Smooth muscle cell (in vitro differentiated cells): ENCODE measurements around the gene EHD1. TPM values are rescaled to one million over a fixed set of nuclear protein-coding genes. Genes with fewer than 3 reads are reported as not detected.

ENCODE experiments used
- DNase-seq: peaks from one replicate; lab custom pipeline; 2025; ENCODE audit not compliant: unreplicated experiment; lab: John Stamatoyannopoulos, UW
- H2AFZ ChIP-seq: fragments of 200-600 bp; sonication (generic); 2 replicates; pipeline ENCODE4 v1.6.0; 2016; ENCODE audit warnings: antibody characterized with exemption, low read depth, mild to moderate bottlenecking
- H3F3A ChIP-seq: fragments of 200-600 bp; sonication (generic); 2 replicates; pipeline ENCODE4 v1.6.0; 2017; ENCODE audit warnings: antibody characterized with exemption, low read depth
- H3K27ac ChIP-seq: fragments of 200-600 bp; sonication (generic); 2 replicates; pipeline ENCODE4 v1.5.1; 2016; ENCODE audit warnings: low read depth, mild to moderate bottlenecking
- H3K27me3 ChIP-seq: fragments of 200-600 bp; sonication (generic); 2 replicates; pipeline ENCODE4 v1.6.1; 2016; ENCODE audit warnings: low read depth, mild to moderate bottlenecking
- H3K36me3 ChIP-seq: fragments of 200-600 bp; sonication (generic); 2 replicates; pipeline ENCODE4 v1.5.1; 2016; ENCODE audit warnings: low read depth
- H3K4me1 ChIP-seq: fragments of 200-600 bp; sonication (generic); 2 replicates; pipeline ENCODE4 v1.5.1; 2016; ENCODE audit warnings: low read depth
- H3K4me2 ChIP-seq: fragments of 200-600 bp; sonication (generic); 2 replicates; pipeline ENCODE4 v1.6.0; 2016; ENCODE audit warnings: mild to moderate bottlenecking
- H3K4me3 ChIP-seq: fragments of 200-600 bp; sonication (generic); 2 replicates; pipeline ENCODE4 v1.5.1; 2016; ENCODE audit warnings: mild to moderate bottlenecking
- H3K79me2 ChIP-seq: fragments of 200-600 bp; sonication (generic); 2 replicates; pipeline ENCODE4 v1.6.0; 2016; ENCODE audit warnings: low read depth, mild to moderate bottlenecking
- H3K9ac ChIP-seq: fragments of 200-600 bp; sonication (generic); 2 replicates; pipeline ENCODE4 v1.6.0; 2016; ENCODE audit warnings: low read depth
- H3K9me3 ChIP-seq: fragments of 200-600 bp; sonication (generic); replicated peaks from 2 replicates; pipeline ENCODE4 v1.5.1; 2016; ENCODE audit warnings: low read depth
- H4K20me1 ChIP-seq: fragments of 200-600 bp; sonication (generic); 2 replicates; pipeline ENCODE4 v1.6.0; 2016; ENCODE audit warnings: low read depth
- WGBS: methylation state at CpG from one replicate; pipeline ENCODE4 v1.1.7; 2016; ENCODE audit warnings: low lambda C conversion rate; 5-methylcytosine and 5-hydroxymethylcytosine counted together
- microRNA counts: library from miRNA; unstranded; fragments of <30 nt; microRNA quantifications from one replicate; lab custom pipeline; 2016
- microRNA-seq: library from miRNA; unstranded; fragments of <30 nt; microRNA quantifications from one replicate; pipeline ENCODE4, GENCODE V29; 2016; ENCODE audit warnings: borderline number of aligned reads
- polyA plus RNA-seq: library from polyadenylated mRNA; unstranded; fragments of >200 nt; fragmentation: Nextera tagmentation; extraction: Ambion mirVana; gene quantifications from 2 replicates; pipeline ENCODE4 v1.2.1, GENCODE V29; 2016
- small RNA-seq: library from RNA; depleted of rRNA; stranded (forward); fragments of <200 nt; gene quantifications from one replicate; pipeline ENCODE3, GENCODE V24; 2014
- total RNA-seq: library from RNA; depleted of rRNA; stranded (reverse); fragments of >200 nt; gene quantifications from 2 replicates; pipeline ENCODE4 v1.2.3, GENCODE V29; 2014
- TF ChIP-seq, protein P1 (sequence below): fragments of 200-600 bp; sonication (generic); IDR thresholded peaks from 2 replicates; pipeline ENCODE4 v1.5.1; 2017; ENCODE audit warnings: borderline replicate concordance, mild to moderate bottlenecking, antibody characterized with exemption; ENCODE audit not compliant: insufficient read depth, poor library complexity, severe bottlenecking

The EHD1 gene
- total and polyA plus RNA-seq, 2 experiments from 2014 or later, result 42.8 to 59.8 TPM

DNA sequence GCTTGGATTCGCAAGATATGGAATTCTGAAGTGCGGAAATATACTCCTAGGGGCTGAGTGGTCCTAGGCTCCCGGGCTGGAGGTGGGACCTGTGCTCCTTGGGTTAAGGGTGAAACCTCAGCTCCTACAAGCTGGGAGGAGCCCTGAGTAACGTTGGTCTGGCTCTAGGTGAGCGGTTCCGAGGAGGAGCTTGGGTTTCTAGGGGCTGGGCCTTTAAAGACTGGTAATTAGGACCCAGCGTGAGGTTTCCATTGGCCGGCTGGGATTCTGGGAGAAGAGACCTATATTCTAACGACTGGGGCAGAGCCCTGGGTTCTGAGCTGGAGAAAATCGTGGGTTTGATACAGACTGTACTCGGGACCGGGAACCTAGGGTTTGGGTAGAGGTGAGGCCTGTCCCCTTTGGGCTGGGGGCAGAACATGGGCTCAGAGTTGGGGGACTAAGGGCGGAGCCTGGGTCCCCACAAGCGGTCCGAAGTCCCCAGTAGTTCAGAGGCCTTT, 74.5 kb downstream of the EHD1 start:
- no peak for DNase-seq
- Histone ChIP-seq H4K20me1 (peaks cover 3% of the 10 kb centered on the region), H3K9ac (peak overlapping the region; percentile 94), H3K27ac (peak overlapping the region; percentile 92), H2AFZ (no peak overlapping the region), H3F3A (peaks cover 7% of the 10 kb centered on the region), H3K27me3 (no peaks in the 10 kb centered on the region), H3K4me1 (peaks cover 12% of the 10 kb centered on the region), H3K9me3 (no peaks in the 10 kb centered on the region), H3K4me3 (peak overlapping the region; percentile 87), H3K36me3 (no peaks in the 10 kb centered on the region), H3K4me2 (peak overlapping the region; percentile 98), H3K79me2 (no peaks in the 10 kb centered on the region)
- 42% methylated on average over 15 of the region's 15 CpGs for WGBS
- TF ChIP-seq, protein P1, sequence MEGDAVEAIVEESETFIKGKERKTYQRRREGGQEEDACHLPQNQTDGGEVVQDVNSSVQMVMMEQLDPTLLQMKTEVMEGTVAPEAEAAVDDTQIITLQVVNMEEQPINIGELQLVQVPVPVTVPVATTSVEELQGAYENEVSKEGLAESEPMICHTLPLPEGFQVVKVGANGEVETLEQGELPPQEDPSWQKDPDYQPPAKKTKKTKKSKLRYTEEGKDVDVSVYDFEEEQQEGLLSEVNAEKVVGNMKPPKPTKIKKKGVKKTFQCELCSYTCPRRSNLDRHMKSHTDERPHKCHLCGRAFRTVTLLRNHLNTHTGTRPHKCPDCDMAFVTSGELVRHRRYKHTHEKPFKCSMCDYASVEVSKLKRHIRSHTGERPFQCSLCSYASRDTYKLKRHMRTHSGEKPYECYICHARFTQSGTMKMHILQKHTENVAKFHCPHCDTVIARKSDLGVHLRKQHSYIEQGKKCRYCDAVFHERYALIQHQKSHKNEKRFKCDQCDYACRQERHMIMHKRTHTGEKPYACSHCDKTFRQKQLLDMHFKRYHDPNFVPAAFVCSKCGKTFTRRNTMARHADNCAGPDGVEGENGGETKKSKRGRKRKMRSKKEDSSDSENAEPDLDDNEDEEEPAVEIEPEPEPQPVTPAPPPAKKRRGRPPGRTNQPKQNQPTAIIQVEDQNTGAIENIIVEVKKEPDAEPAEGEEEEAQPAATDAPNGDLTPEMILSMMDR, result no peak

DNA sequence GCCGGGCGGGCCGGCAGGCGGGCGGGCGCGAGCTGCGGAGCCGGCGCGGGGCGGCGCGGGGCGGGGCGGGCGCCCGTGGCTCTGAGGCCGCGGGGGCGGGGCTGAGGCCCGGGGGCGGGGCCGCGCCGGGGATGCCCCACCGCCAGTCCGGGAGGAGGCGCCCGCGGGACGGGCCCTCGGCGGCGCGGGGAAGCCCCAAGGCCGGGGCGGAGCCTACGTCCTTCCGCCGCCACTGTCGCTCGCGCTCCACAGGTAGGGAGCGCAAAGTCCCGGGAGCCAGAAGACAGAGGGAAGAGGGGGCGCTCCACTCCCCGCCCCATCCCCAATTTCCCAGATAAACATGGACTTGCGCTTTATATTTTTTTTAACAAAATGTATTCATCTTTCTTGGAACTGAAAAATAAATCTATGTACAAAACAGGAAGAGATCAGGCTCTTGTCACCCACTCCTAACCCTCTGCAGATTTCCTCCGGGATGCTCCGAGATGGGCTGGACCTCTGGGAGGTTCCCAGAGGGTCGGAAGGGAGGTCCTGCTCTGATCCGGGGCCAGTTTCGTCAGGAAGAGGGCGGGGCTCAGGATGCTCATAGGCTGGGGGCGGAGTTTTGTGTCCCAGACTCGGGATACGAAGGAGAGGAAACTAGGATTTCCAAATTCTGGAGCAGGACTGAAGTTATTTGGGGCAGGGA, 75.1 kb downstream of the EHD1 start, which contains the start of gene MAP4K2:
TSS of gene MAP4K2 (minus strand) at position 57 of the 688 bp plus-strand sequence. CDS start 65 bp downstream, outside the sequence.
- Histone ChIP-seq H3K9ac (peak within 1 kb of the TSS; percentile 94), H2AFZ (peak within 1 kb of the TSS; percentile 80), H3K4me1 (peaks cover 12% of the 10 kb centered on the region), H3K27me3 (no peaks in the 10 kb centered on the region), H3F3A (peaks cover 7% of the 10 kb centered on the region), H3K4me3 (peak within 1 kb of the TSS; percentile 87), H3K27ac (peak within 1 kb of the TSS; percentile 92), H3K79me2 (no peaks in the 10 kb centered on the region), H3K36me3 (no peaks in the 10 kb centered on the region), H3K4me2 (peak within 1 kb of the TSS; percentile 98), H4K20me1 (peaks cover under 1% of the 10 kb centered on the region), H3K9me3 (no peaks in the 10 kb centered on the region)
- under 1% methylated on average over 46 of the region's 58 CpGs for WGBS
- DNase-seq, result peak; percentile 46
- TF ChIP-seq, protein P1, result peak; percentile 24

DNA sequence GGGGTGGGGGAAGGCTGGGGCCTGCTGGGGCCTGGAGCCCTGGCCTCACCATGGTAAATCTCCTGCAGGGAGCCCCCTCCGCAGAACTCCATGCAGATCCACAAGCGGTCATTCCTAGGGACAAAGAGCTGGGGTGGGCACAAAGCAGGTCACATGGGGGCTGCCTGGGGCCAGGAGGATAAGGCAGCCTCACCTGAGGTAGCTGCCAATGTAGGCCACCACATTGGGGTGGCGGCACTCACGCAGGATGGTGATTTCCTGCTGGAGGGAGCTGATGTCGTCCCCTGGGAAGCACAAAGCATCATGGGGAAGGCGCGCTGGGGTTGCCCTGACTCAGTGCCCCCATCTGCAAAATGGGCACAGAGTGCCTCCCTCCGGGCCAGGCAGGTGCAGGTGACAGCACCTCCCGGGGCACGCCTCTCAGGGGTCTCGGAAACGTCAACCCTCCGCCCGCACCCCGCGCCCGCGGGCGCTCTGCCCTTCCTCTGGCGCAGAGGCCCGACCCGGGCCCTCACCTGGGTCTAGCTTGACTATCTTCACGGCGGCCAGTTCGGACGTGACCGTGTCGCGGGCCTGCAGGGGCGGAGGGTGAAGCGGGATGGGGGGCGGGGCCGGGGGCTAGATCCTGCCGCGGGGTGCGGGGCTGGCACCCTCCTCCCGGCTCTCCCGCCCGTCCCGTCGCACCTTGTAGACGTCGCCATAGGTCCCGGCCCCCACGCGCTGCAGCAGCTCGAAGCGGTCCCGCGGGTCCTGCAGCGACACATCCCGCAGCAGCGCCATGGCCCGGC, 75.9 kb downstream of the EHD1 start:
- H3K36me3 ChIP-seq, result no peaks in the 10 kb centered on the region
- H3K27ac ChIP-seq, result no peak overlapping the region
- peaks cover 7% of the 10 kb centered on the region for H3F3A ChIP-seq
- H3K79me2 ChIP-seq, result no peaks in the 10 kb centered on the region
- H3K27me3 ChIP-seq, result no peaks in the 10 kb centered on the region
- no peak for DNase-seq
- H3K9me3 ChIP-seq, result no peaks in the 10 kb centered on the region
- peak overlapping the region; percentile 85 for H3K4me2 ChIP-seq
- 22% methylated on average over 29 of the region's 54 CpGs for WGBS
- no peaks in the 10 kb centered on the region for H4K20me1 ChIP-seq
- peaks cover 12% of the 10 kb centered on the region for H3K4me1 ChIP-seq
- H3K9ac ChIP-seq, result no peak overlapping the region
- TF ChIP-seq, protein P1, result no peak
- peak overlapping the region; percentile 87 for H3K4me3 ChIP-seq
- H2AFZ ChIP-seq, result peak overlapping the region; percentile 24

MicroRNAs within 50 kb of the gene (microRNA counts, 767-probe panel; counts per million panel counts)
- 4,158 counts per million, percentile 15 among the panel's probes with 10 or more counts for microRNA hsa-miR-192-5p (lab: Ali Mortazavi, UCI)

Small RNAs within 50 kb of the gene (microRNA-seq; reads per million reads assigned to microRNA genes)
- gene MIR6749 (not detected), gene MIR6750 (4.1 reads per million)

Small RNAs within 50 kb of the gene (small RNA-seq; reads per million reads assigned to genes)
- gene MIR6749 (not detected), gene MIR6750 (not detected)

Other genes starting within 250 kb of the EHD1 start
- gene NRXN2, start 155.4 kb downstream of the EHD1 start, total RNA-seq, result 0.13 and 1.4 TPM in 2 replicates
- gene NRXN2, start 155.4 kb downstream of the EHD1 start, polyA plus RNA-seq, result 1.7 and 2.6 TPM in 2 replicates
- 0.40 and 2.9 TPM in 2 replicates for gene RASGRP2, start 134.5 kb downstream of the EHD1 start, total RNA-seq
- 0.78 and 3.6 TPM in 2 replicates for gene RASGRP2, start 134.5 kb downstream of the EHD1 start, polyA plus RNA-seq
- gene PYGM, start 118.6 kb downstream of the EHD1 start, total RNA-seq, result 0.58 and 2.2 TPM in 2 replicates
- gene PYGM, start 118.6 kb downstream of the EHD1 start, polyA plus RNA-seq, result 1.1 and 2.0 TPM in 2 replicates
- 78.8 and 115 TPM in 2 replicates for gene SF1, start 100.1 kb downstream of the EHD1 start, total RNA-seq
- 84.2 and 101 TPM in 2 replicates for gene SF1, start 100.1 kb downstream of the EHD1 start, polyA plus RNA-seq
- 25.9 and 28.9 TPM in 2 replicates for gene MAP4K2, start 75.4 kb downstream of the EHD1 start, total RNA-seq
- 20.0 and 23.6 TPM in 2 replicates for gene MAP4K2, start 75.4 kb downstream of the EHD1 start, polyA plus RNA-seq
- gene MEN1, start 68.1 kb downstream of the EHD1 start, total RNA-seq, result 10.5 and 11.6 TPM in 2 replicates
- 35.4 and 37.3 TPM in 2 replicates for gene MEN1, start 68.1 kb downstream of the EHD1 start, polyA plus RNA-seq
- 3.0 and 4.7 TPM in 2 replicates for gene CDC42BPG, start 34.0 kb downstream of the EHD1 start, total RNA-seq
- gene CDC42BPG, start 34.0 kb downstream of the EHD1 start, polyA plus RNA-seq, result 1.7 and 5.9 TPM in 2 replicates
- gene ATG2A, start 38.6 kb upstream of the EHD1 start, total RNA-seq, result 4.8 and 4.9 TPM in 2 replicates
- gene ATG2A, start 38.6 kb upstream of the EHD1 start, polyA plus RNA-seq, result 6.2 and 8.6 TPM in 2 replicates
- 14.9 and 20.7 TPM in 2 replicates for gene PPP2R5B, start 46.1 kb upstream of the EHD1 start, total RNA-seq
- gene PPP2R5B, start 46.1 kb upstream of the EHD1 start, polyA plus RNA-seq, result 32.7 and 36.6 TPM in 2 replicates
- gene GPHA2, start 57.3 kb upstream of the EHD1 start, total RNA-seq, result not detected in 2 replicates
- gene GPHA2, start 57.3 kb upstream of the EHD1 start, polyA plus RNA-seq, result 0.40 TPM in 1 of 2 replicates, not detected in the other
- gene MAJIN, start 93.5 kb upstream of the EHD1 start, total RNA-seq, result not detected in 2 replicates
- not detected in 2 replicates for gene MAJIN, start 93.5 kb upstream of the EHD1 start, polyA plus RNA-seq
- not detected in 2 replicates for gene BATF2, start 118.3 kb upstream of the EHD1 start, total RNA-seq
- 0.41 TPM in 1 of 2 replicates, not detected in the other for gene BATF2, start 118.3 kb upstream of the EHD1 start, polyA plus RNA-seq
- gene ARL2, start 135.5 kb upstream of the EHD1 start, total RNA-seq, result 61.0 and 83.3 TPM in 2 replicates
- gene ARL2, start 135.5 kb upstream of the EHD1 start, polyA plus RNA-seq, result 116 and 122 TPM in 2 replicates
- gene SNX15, start 148.8 kb upstream of the EHD1 start, total RNA-seq, result 9.4 and 14.8 TPM in 2 replicates
- 24.7 and 25.1 TPM in 2 replicates for gene SNX15, start 148.8 kb upstream of the EHD1 start, polyA plus RNA-seq
- gene SAC3D1, start 162.6 kb upstream of the EHD1 start, total RNA-seq, result 7.4 and 7.6 TPM in 2 replicates
- 26.2 and 33.3 TPM in 2 replicates for gene SAC3D1, start 162.6 kb upstream of the EHD1 start, polyA plus RNA-seq
- gene NAALADL1, start 179.9 kb upstream of the EHD1 start, total RNA-seq, result 1.0 and 1.8 TPM in 2 replicates
- 2.0 and 7.0 TPM in 2 replicates for gene NAALADL1, start 179.9 kb upstream of the EHD1 start, polyA plus RNA-seq
- 8.0 and 8.3 TPM in 2 replicates for gene CDCA5, start 205.4 kb upstream of the EHD1 start, total RNA-seq
- 8.5 and 11.2 TPM in 2 replicates for gene CDCA5, start 205.4 kb upstream of the EHD1 start, polyA plus RNA-seq
- gene ZFPL1, start 205.6 kb upstream of the EHD1 start, total RNA-seq, result 49.1 and 91.0 TPM in 2 replicates
- gene ZFPL1, start 205.6 kb upstream of the EHD1 start, polyA plus RNA-seq, result 81.0 and 87.1 TPM in 2 replicates
- 104 and 154 TPM in 2 replicates for gene VPS51, start 217.6 kb upstream of the EHD1 start, total RNA-seq
- 55.2 and 65.0 TPM in 2 replicates for gene VPS51, start 217.6 kb upstream of the EHD1 start, polyA plus RNA-seq
- 16.8 and 26.9 TPM in 2 replicates for gene TM7SF2, start 233.3 kb upstream of the EHD1 start, total RNA-seq
- 17.4 and 43.1 TPM in 2 replicates for gene TM7SF2, start 233.3 kb upstream of the EHD1 start, polyA plus RNA-seq
- gene ZNHIT2, start 239.1 kb upstream of the EHD1 start, total RNA-seq, result 9.1 and 13.8 TPM in 2 replicates
- 14.5 and 19.5 TPM in 2 replicates for gene ZNHIT2, start 239.1 kb upstream of the EHD1 start, polyA plus RNA-seq
- 373 and 509 TPM in 2 replicates for gene FAU, start 243.5 kb upstream of the EHD1 start, total RNA-seq
- 537 and 578 TPM in 2 replicates for gene FAU, start 243.5 kb upstream of the EHD1 start, polyA plus RNA-seq
- gene MRPL49, start 243.7 kb upstream of the EHD1 start, total RNA-seq, result 28.2 and 43.0 TPM in 2 replicates
- gene MRPL49, start 243.7 kb upstream of the EHD1 start, polyA plus RNA-seq, result 53.2 and 55.4 TPM in 2 replicates